GM12892 (cell line): ENCODE results near the gene IQCK.

Experiments
- POLR2A ChIP-seq: IDR thresholded peaks from 2 replicates; pipeline ENCODE4 v1.6.1; 2011; ENCODE audit warnings: low read depth, low read length, control low read depth
- POLR2AphosphoS5 ChIP-seq: IDR thresholded peaks from 2 replicates; pipeline ENCODE4 v1.6.1; 2011; ENCODE audit warnings: low read depth, low read length, control low read depth
- TAF1 ChIP-seq: IDR thresholded peaks from 2 replicates; pipeline ENCODE4 v1.6.1; 2011; ENCODE audit warnings: low read depth, mild to moderate bottlenecking, control low read depth, low read length, borderline replicate concordance

DNA sequence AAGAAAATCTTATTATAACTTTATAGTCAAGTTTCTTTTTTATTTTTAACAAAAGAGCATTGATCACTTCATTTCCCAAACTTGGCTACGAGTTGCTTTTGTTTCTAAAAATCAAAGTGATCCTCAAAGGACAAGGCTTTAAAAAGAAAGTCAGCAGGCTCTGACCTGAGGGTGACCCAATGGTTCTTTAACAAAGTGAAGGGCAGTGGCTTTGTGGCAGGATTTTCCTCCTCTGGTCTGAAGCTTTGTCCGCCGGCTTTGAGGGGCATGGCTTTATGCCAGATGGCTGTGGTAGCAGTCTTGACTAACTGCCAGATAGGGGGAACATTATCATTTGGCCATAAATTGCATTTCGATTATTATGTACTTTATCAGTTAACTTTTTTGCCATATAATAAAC, 28.5 kb downstream of the IQCK start:
- TF ChIP-seq POLR2AphosphoS5 (no peak), POLR2A (no peak), TAF1 (no peak)
